K562 (cell line): ENCODE data around the gene CYSRT1. TPM values are rescaled to one million over a fixed set of nuclear protein-coding genes. Genes with fewer than 3 reads are reported as not detected.
A peak's percentile ranks its signal among the peaks of the same experiment; 100 is the strongest.

Source experiments
- HNRNPLL ChIP-seq: fragments of 200-400 bp; formaldehyde crosslinking; IDR thresholded peaks from 2 replicates; pipeline ENCODE4 v1.6.1; 2017; ENCODE audit warnings: low read length, low read depth, mild to moderate bottlenecking; ENCODE audit not compliant: poor library complexity, severe bottlenecking
- MAFK ChIP-seq: IDR thresholded peaks from 2 replicates; pipeline ENCODE4 v1.6.1; 2011; ENCODE audit warnings: low read length, improper control_type of control experiment
- NCOA6 ChIP-seq: fragments of 450-650 bp; IDR thresholded peaks from 2 replicates; pipeline ENCODE4 v1.6.1; 2017; ENCODE audit warnings: mild to moderate bottlenecking
- RBFOX2 ChIP-seq: fragments of 200-400 bp; formaldehyde crosslinking; IDR thresholded peaks from 2 replicates; pipeline ENCODE4 v1.6.1; 2017; ENCODE audit warnings: low read depth, mild to moderate bottlenecking, low read length, moderate library complexity
- SAP30 ChIP-seq: fragments of 200-600 bp; sonication (generic); IDR thresholded peaks from 2 replicates; pipeline ENCODE4 v1.6.1; 2012; ENCODE audit warnings: borderline replicate concordance, low read depth, mild to moderate bottlenecking, moderate library complexity, low read length, control low read depth, inconsistent platforms; ENCODE audit not compliant: insufficient read depth, poor library complexity, severe bottlenecking
- TBL1XR1 ChIP-seq, 2 experiments: IDR thresholded peaks; 2 replicates each; pipeline ENCODE4 v1.6.1; 2012; ENCODE audit warnings: improper control_type of control experiment in 2 of 2, low read length in 2 of 2, mild to moderate bottlenecking in 1 of 2
- TRIM24 ChIP-seq, 2 experiments: fragments of 450-650 bp; IDR thresholded peaks; 2 replicates each; pipeline ENCODE4 v1.6.1; 2016
- VEZF1 ChIP-seq: fragments of 200-800 bp; sonication (Bioruptor generic); IDR thresholded peaks from 2 replicates; pipeline ENCODE4 v1.6.1; 2017; ENCODE audit warnings: missing genetic modification characterization, missing compliant biosample characterization
- YY1 ChIP-seq, 3 experiments: IDR thresholded peaks; 2 replicates each; pipeline ENCODE4 v1.6.1; 2011; ENCODE audit warnings: low read length in 2 of 3, mild to moderate bottlenecking in 2 of 3, moderate library complexity in 2 of 3, borderline replicate concordance in 1 of 3, control low read depth in 1 of 3, low read depth in 1 of 3; ENCODE audit not compliant: insufficient read depth in 3 of 3, insufficient replicate concordance in 2 of 3, control insufficient read depth in 1 of 3, insufficient read length in 1 of 3; ENCODE audit errors: extremely low read depth in 1 of 3
- ZBTB1 ChIP-seq: sonication (generic); formaldehyde crosslinking; IDR thresholded peaks from 2 replicates; pipeline ENCODE4 v1.8.1; 2023; ENCODE audit warnings: missing genetic modification reagents, low read depth, mild to moderate bottlenecking, borderline replicate concordance
- ZNF561 ChIP-seq: fragments of 450-650 bp; formaldehyde crosslinking; conservative IDR thresholded peaks from 2 replicates; pipeline ENCODE4 v1.4.0; 2020; ENCODE audit warnings: mild to moderate bottlenecking, moderate library complexity
- ZNF584 ChIP-seq: fragments of 200-800 bp; sonication (Bioruptor generic); IDR thresholded peaks from 2 replicates; pipeline ENCODE4 v1.6.1; 2016; ENCODE audit warnings: low read depth, mild to moderate bottlenecking, missing genetic modification characterization, missing compliant biosample characterization
- ZNF780A ChIP-seq: fragments of 250-450 bp; sonication (Bioruptor Pico); IDR thresholded peaks from 2 replicates; pipeline ENCODE4 v1.5.0; 2021; ENCODE audit warnings: mild to moderate bottlenecking
- ZNF79 ChIP-seq: fragments of 250-450 bp; sonication (Bioruptor Pico); IDR thresholded peaks from 2 replicates; pipeline ENCODE4 v1.4.0; 2020; ENCODE audit warnings: low read depth, mild to moderate bottlenecking, moderate library complexity
- polyA plus RNA-seq, 8 experiments: library from polyadenylated mRNA; depleted of rRNA in 4 of 8; stranded (reverse) in 5 of 8; unstranded in 3 of 8; fragments of >200 nt; fragmentation: Nextera tagmentation in 2 of 8; fragmentation: Illumina TruSeq in 1 of 8; extraction: Ambion mirVana in 2 of 8; extraction: Trizol in 1 of 8; gene quantifications; 2 replicates each; pipeline versions ENCODE4 v1.2.1 to v1.2.3, GENCODE V29; 2011 to 2014; ENCODE audit warnings: inconsistent platforms in 1 of 8, missing spikeins in 1 of 8
- total RNA-seq, 7 experiments: library from RNA; depleted of rRNA in 6 of 7; stranded (reverse); fragments of >200 nt in 6 of 7; fragmentation: Illumina TruSeq in 2 of 7; extraction: Trizol in 2 of 7; gene quantifications; 2 replicates each; pipeline versions ENCODE4 v1.2.1 to v1.2.3, GENCODE V29; 2011 to 2021; ENCODE audit warnings: low replicate concordance in 1 of 7

CYSRT1 gene
- total and polyA plus RNA-seq, 9 of the 15 experiments (the other 6 are each of a cell fraction or from before 2014, with no cell fraction given), result 0.04 to 1.4 (median 0.42) TPM; not detected in 3

GRCh38 chr9:137223078-137223970 is 1.6 kb upstream of the CYSRT1 start (continued):
- TF ChIP-seq NCOA6, result no peak
- peak in 2 of 3 experiments; percentile 82 to 83 for TF ChIP-seq YY1 (IDR thresholded peaks at IDR 0.05; ENCODE audit: borderline replicate concordance in 1 of 3, control insufficient read depth in 1 of 3, extremely low read depth in 1 of 3, insufficient read depth in 3 of 3, insufficient read length in 1 of 3, insufficient replicate concordance in 2 of 3, low read depth in 1 of 3, low read length in 2 of 3)
- no peak for TF ChIP-seq ZNF79
- TF ChIP-seq ZNF561 (CRISPR knock-in tag), result no peak
- TF ChIP-seq VEZF1 (CRISPR knock-in tag), result peak; percentile 55
- peak in 1 of 2 experiments; percentile 81; a peak in 2 of 4 replicates for TF ChIP-seq TRIM24 (IDR thresholded peaks at IDR 0.05)
- TF ChIP-seq SAP30, result no peak
- no peak for TF ChIP-seq ZNF584 (CRISPR knock-in tag)
- TF ChIP-seq TBL1XR1 (IDR thresholded peaks at IDR 0.05; ENCODE audit: low read length in 2 of 2), result peak in 1 of 2 experiments; percentile 25; a peak in 2 of 4 replicates
- TF ChIP-seq ZNF780A (CRISPR knock-in tag), result 0 out of 2 replicates have a peak, but pooled peaks have one; percentile 20
- no peak for TF ChIP-seq MAFK
- 0 out of 2 replicates have a peak, but pooled peaks have one; percentile 6 for TF ChIP-seq ZBTB1 (CRISPR knock-in tag)
- peak; percentile 84 for TF ChIP-seq RBFOX2
- TF ChIP-seq HNRNPLL, result no peak
